Measurements from ENCODE around the gene TFAP2A.

Gene TFAP2A

DNA sequence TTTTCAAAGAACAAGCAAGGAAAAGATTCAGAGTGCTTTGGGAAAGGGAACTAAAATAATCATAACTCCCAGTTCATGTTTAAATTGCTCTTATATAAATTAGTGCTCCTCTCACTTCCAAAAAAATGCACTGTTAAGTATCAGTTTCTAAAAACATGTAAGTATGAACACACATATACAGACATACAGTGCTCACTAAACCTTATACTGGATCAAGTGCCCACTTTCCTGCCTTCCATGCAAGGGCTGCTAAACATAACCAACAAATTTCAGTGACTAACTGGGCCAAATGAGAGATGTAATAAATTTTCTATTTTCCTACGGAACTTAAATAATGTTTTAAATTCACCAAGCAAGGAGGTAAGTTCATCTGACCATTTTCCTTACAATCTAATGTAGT lies 6.4 kb downstream of the TFAP2A start:
- H3F3A ChIP-seq (ENCODE audit: insufficient read depth, low read length) = no peaks in the 10 kb centered on the region
- H3K27ac ChIP-seq (ENCODE audit: low read depth, low read length, poor library complexity, severe bottlenecking) = no peak overlapping the region
- H2AFZ ChIP-seq (ENCODE audit: low read length) = no peak overlapping the region
- no peaks in the 10 kb centered on the region for H4K20me1 ChIP-seq (ENCODE audit: insufficient read depth, low read length)
- H3K79me2 ChIP-seq (ENCODE audit: insufficient read depth, low read length) = no peaks in the 10 kb centered on the region
- H3K9me3 ChIP-seq (ENCODE audit: low read length) = no peaks in the 10 kb centered on the region
- H3K9me2 ChIP-seq (ENCODE audit: low read depth, low read length) = no peaks in the 10 kb centered on the region
- H3K36me3 ChIP-seq (ENCODE audit: insufficient read depth, low read length) = no peaks in the 10 kb centered on the region; the same call in 1 of the 2 replicates
- no peaks in the 10 kb centered on the region for H3K27me3 ChIP-seq (ENCODE audit: insufficient read depth, low read length)
- TF ChIP-seq, protein P1, sequence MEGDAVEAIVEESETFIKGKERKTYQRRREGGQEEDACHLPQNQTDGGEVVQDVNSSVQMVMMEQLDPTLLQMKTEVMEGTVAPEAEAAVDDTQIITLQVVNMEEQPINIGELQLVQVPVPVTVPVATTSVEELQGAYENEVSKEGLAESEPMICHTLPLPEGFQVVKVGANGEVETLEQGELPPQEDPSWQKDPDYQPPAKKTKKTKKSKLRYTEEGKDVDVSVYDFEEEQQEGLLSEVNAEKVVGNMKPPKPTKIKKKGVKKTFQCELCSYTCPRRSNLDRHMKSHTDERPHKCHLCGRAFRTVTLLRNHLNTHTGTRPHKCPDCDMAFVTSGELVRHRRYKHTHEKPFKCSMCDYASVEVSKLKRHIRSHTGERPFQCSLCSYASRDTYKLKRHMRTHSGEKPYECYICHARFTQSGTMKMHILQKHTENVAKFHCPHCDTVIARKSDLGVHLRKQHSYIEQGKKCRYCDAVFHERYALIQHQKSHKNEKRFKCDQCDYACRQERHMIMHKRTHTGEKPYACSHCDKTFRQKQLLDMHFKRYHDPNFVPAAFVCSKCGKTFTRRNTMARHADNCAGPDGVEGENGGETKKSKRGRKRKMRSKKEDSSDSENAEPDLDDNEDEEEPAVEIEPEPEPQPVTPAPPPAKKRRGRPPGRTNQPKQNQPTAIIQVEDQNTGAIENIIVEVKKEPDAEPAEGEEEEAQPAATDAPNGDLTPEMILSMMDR (IDR thresholded peaks at IDR 0.05; ENCODE audit: low read length) = no peak
- no peak for TF ChIP-seq EZH2 (IDR thresholded peaks at IDR 0.05; ENCODE audit: borderline replicate concordance, low read length)
- peaks cover 13% of the 10 kb centered on the region for H3K4me1 ChIP-seq (ENCODE audit: insufficient read depth, low read length, severe bottlenecking)
- no peak overlapping the region for H3K4me2 ChIP-seq (ENCODE audit: low read length)
- no peak overlapping the region for H3K4me3 ChIP-seq (ENCODE audit: low read depth, low read length, poor library complexity, severe bottlenecking)
- no peak overlapping the region for H3K9ac ChIP-seq (ENCODE audit: low read length)

DNA sequence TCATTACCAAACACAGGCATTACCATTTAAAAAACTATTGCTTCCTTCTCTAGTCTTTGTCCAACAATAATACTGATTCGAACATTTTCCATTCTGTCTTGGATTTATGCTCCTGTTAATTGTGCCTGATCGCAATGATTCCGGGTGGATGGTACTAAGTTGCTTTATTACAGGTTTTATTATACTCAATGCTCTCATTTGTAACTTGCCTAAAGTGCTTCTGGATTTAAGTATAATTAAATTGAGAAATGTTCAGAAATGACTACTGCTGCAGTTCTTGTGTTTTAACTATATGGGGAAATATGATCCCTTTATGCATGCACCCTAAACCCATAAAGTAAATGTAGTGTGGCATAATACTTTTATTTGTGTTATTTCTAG lies 7.2 kb downstream of the TFAP2A start:
- no peak overlapping the region for H3K4me2 ChIP-seq (ENCODE audit: low read length)
- no peaks in the 10 kb centered on the region; the same call in 1 of the 2 replicates for H3K36me3 ChIP-seq (ENCODE audit: insufficient read depth, low read length)

DNA sequence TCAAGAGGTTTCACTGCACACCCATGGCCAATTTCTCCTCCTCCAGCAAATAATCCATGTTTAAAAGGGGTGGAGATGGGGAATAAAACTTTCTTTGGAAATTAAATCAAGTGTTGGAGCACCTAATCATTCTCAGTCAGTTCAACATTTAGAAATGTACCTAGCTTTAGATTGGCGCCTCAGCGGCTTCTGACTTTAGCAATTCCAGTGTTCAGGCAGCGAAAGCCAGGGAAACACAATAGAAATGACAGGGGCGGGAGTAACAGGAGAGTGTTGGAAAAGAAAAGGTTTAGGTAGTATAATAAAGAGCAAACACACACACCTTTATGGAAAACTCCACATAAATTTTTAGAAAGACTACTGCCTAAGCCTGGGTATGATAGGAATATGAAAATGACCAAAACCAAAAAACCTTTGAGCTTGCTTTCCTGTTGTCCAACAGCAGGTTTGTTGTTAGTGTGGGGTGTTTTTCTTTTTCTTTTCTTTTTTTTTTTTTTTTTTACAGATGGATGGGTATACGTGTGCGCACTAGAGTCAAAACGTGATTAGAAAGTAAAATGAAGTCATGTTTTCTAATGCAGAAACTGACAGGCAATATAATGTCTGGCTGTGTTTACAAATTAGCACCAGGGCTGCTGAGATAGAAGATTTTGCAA lies 7.7 kb downstream of the TFAP2A start:
- no peak overlapping the region for H3K9ac ChIP-seq (ENCODE audit: low read length)
- H3K79me2 ChIP-seq (ENCODE audit: insufficient read depth, low read length) = no peaks in the 10 kb centered on the region
- TF ChIP-seq, protein P1 (IDR thresholded peaks at IDR 0.05; ENCODE audit: low read length) = no peak
- TF ChIP-seq EZH2 (IDR thresholded peaks at IDR 0.05; ENCODE audit: borderline replicate concordance, low read length) = no peak
- no peaks in the 10 kb centered on the region for H4K20me1 ChIP-seq (ENCODE audit: insufficient read depth, low read length)
- H3K36me3 ChIP-seq (ENCODE audit: insufficient read depth, low read length) = no peaks in the 10 kb centered on the region; the same call in 1 of the 2 replicates
- no peaks in the 10 kb centered on the region for H3K9me3 ChIP-seq (ENCODE audit: low read length)
- no peak overlapping the region for H2AFZ ChIP-seq (ENCODE audit: low read length)
- H3K4me3 ChIP-seq (ENCODE audit: low read depth, low read length, poor library complexity, severe bottlenecking) = no peak overlapping the region
- H3K27me3 ChIP-seq (ENCODE audit: insufficient read depth, low read length) = no peaks in the 10 kb centered on the region
- no peaks in the 10 kb centered on the region for H3F3A ChIP-seq (ENCODE audit: insufficient read depth, low read length)
- H3K4me1 ChIP-seq (ENCODE audit: insufficient read depth, low read length, severe bottlenecking) = peaks cover 21% of the 10 kb centered on the region
- H3K9me2 ChIP-seq (ENCODE audit: low read depth, low read length) = no peaks in the 10 kb centered on the region
- no peak overlapping the region for H3K4me2 ChIP-seq (ENCODE audit: low read length)
- H3K27ac ChIP-seq (ENCODE audit: low read depth, low read length, poor library complexity, severe bottlenecking) = no peak overlapping the region

More for the DNA sequence above, 7.2 kb downstream of the TFAP2A start:
- H3K27me3 ChIP-seq (ENCODE audit: insufficient read depth, low read length) = no peaks in the 10 kb centered on the region
- no peaks in the 10 kb centered on the region for H3F3A ChIP-seq (ENCODE audit: insufficient read depth, low read length)
- no peak overlapping the region for H3K4me3 ChIP-seq (ENCODE audit: low read depth, low read length, poor library complexity, severe bottlenecking)
- H3K4me1 ChIP-seq (ENCODE audit: insufficient read depth, low read length, severe bottlenecking) = peaks cover 21% of the 10 kb centered on the region
- no peaks in the 10 kb centered on the region for H3K79me2 ChIP-seq (ENCODE audit: insufficient read depth, low read length)
- no peaks in the 10 kb centered on the region for H4K20me1 ChIP-seq (ENCODE audit: insufficient read depth, low read length)
- no peak overlapping the region for H2AFZ ChIP-seq (ENCODE audit: low read length)
- no peak overlapping the region for H3K9ac ChIP-seq (ENCODE audit: low read length)
- no peaks in the 10 kb centered on the region for H3K9me3 ChIP-seq (ENCODE audit: low read length)
- H3K27ac ChIP-seq (ENCODE audit: low read depth, low read length, poor library complexity, severe bottlenecking) = no peak overlapping the region
- H3K9me2 ChIP-seq (ENCODE audit: low read depth, low read length) = no peaks in the 10 kb centered on the region
- TF ChIP-seq, protein P1 (IDR thresholded peaks at IDR 0.05; ENCODE audit: low read length) = no peak
- TF ChIP-seq EZH2 (IDR thresholded peaks at IDR 0.05; ENCODE audit: borderline replicate concordance, low read length) = no peak
